SK-N-SH (cell line): Measurements from ENCODE around the gene THSD4. TPM values are rescaled to one million over a fixed set of nuclear protein-coding genes. Genes with fewer than 3 reads are reported as not detected.

ENCODE experiments used
- CTCF ChIA-PET: fragments of 300-600, 350-600 bp; formaldehyde crosslinking; extraction: SDS; loops from one replicate; lab custom pipeline; 2021; lab: Yijun Ruan, JAX
- POLR2A ChIA-PET: fragments of 350-600 bp; sonication (Branson Sonifier 250); formaldehyde crosslinking; extraction: SDS; loops from one replicate; lab custom pipeline; 2020; ENCODE audit warnings: antibody characterized with exemption, inconsistent platforms; lab: Yijun Ruan, JAX
- DNase-seq: peaks from one replicate; pipeline ENCODE4 v3.0.0; 2012
- H2AFZ ChIP-seq: fragments of 200-600 bp; sonication (generic); 2 replicates; pipeline ENCODE4 v1.8.1; 2016; ENCODE audit warnings: antibody characterized with exemption, mild to moderate bottlenecking, low read depth
- H3F3A ChIP-seq: fragments of 200-600 bp; sonication (generic); replicated peaks from 2 replicates; pipeline ENCODE3; 2016; ENCODE audit warnings: antibody characterized with exemption, mild to moderate bottlenecking; ENCODE audit not compliant: insufficient read depth
- H3K27ac ChIP-seq, 2 experiments: fragments of 200-500 bp in 1 of 2; fragments of 200-600 bp in 1 of 2; sonication (Bioruptor generic) in 1 of 2; sonication (generic), shearing (Covaris generic) in 1 of 2; 2 replicates each; pipeline versions ENCODE4 v1.5.1 to v1.6.1; 2014 to 2016; ENCODE audit warnings: low read depth in 2 of 2, inconsistent platforms in 1 of 2, low read length in 1 of 2, mild to moderate bottlenecking in 1 of 2, mixed read lengths in 1 of 2
- H3K27me3 ChIP-seq: fragments of 200-600 bp; sonication (generic), shearing (Covaris generic); 2 replicates; pipeline ENCODE4 v1.6.1; 2016; ENCODE audit warnings: mixed run types; ENCODE audit not compliant: insufficient read depth
- H3K36me3 ChIP-seq, 2 experiments: fragments of 200-500 bp in 1 of 2; fragments of 200-600 bp in 1 of 2; sonication (Bioruptor generic) in 1 of 2; sonication (generic) in 1 of 2; replicated peaks in 1 of 2; 2 replicates each; pipeline versions ENCODE3 to v1.5.1; 2014 to 2016; ENCODE audit warnings: low read length in 1 of 2, mild to moderate bottlenecking in 1 of 2; ENCODE audit not compliant: insufficient read depth in 2 of 2, control insufficient read depth in 1 of 2
- H3K4me1 ChIP-seq, 2 experiments: fragments of 200-500 bp in 1 of 2; fragments of 200-600 bp in 1 of 2; sonication (Bioruptor generic) in 1 of 2; sonication (generic), shearing (Covaris generic) in 1 of 2; 2 replicates each; pipeline versions ENCODE4 v1.5.1 to v1.6.1; 2014 to 2016; ENCODE audit warnings: low read depth in 1 of 2, low read length in 1 of 2, mixed run types in 1 of 2; ENCODE audit not compliant: insufficient read depth in 2 of 2, control insufficient read depth in 1 of 2
- H3K4me2 ChIP-seq: fragments of 200-600 bp; sonication (generic), shearing (Covaris generic); 2 replicates; pipeline ENCODE4 v1.6.1; 2017; ENCODE audit warnings: mixed run types
- H3K4me3 ChIP-seq, 2 experiments: fragments of 200-500 bp in 1 of 2; fragments of 200-600 bp in 1 of 2; sonication (Bioruptor generic) in 1 of 2; sonication (generic), shearing (Covaris generic) in 1 of 2; 2 replicates each; pipeline versions ENCODE4 v1.5.1 to v1.8.1; 2014 to 2016; ENCODE audit warnings: low read depth in 2 of 2, inconsistent platforms in 1 of 2, low read length in 1 of 2, mild to moderate bottlenecking in 1 of 2, mixed read lengths in 1 of 2, moderate library complexity in 1 of 2
- H3K79me2 ChIP-seq: fragments of 200-600 bp; sonication (generic); 2 replicates; pipeline ENCODE4 v1.8.1; 2017; ENCODE audit warnings: mild to moderate bottlenecking; ENCODE audit not compliant: insufficient read depth
- H3K9ac ChIP-seq: fragments of 200-600 bp; sonication (generic); 2 replicates; pipeline ENCODE4 v1.6.1; 2017; ENCODE audit warnings: mixed run types
- H3K9me2 ChIP-seq: fragments of 200-600 bp; sonication (generic); 2 replicates; pipeline ENCODE4 v1.6.1; 2017; ENCODE audit warnings: mixed run types
- H3K9me3 ChIP-seq: fragments of 200-600 bp; sonication (generic); 2 replicates; pipeline ENCODE4 v1.6.1; 2017; ENCODE audit warnings: mixed run types, mild to moderate bottlenecking, moderate library complexity
- H4K20me1 ChIP-seq: fragments of 200-600 bp; sonication (generic); 2 replicates; pipeline ENCODE4 v1.6.1; 2017; ENCODE audit warnings: mild to moderate bottlenecking, mixed run types; ENCODE audit not compliant: insufficient read depth
- CHD2 ChIP-seq: fragments of 150-350 bp; IDR thresholded peaks from 2 replicates; pipeline ENCODE4 v1.6.1; 2018; ENCODE audit warnings: low read length; ENCODE audit not compliant: partially characterized antibody
- ELF1 ChIP-seq: IDR thresholded peaks from 2 replicates; pipeline ENCODE4 v1.4.0; 2012
- EP300 ChIP-seq, 2 experiments: IDR thresholded peaks; 2 replicates each; pipeline versions ENCODE4 v1.4.0 to v1.6.1; 2012; ENCODE audit warnings: borderline replicate concordance in 1 of 2, low read depth in 1 of 2, low read length in 1 of 2
- EZH2phosphoT487 ChIP-seq: fragments of 200-600 bp; sonication (generic); IDR thresholded peaks from 2 replicates; pipeline ENCODE4 v1.6.1; 2017; ENCODE audit warnings: low read depth, mixed run types, mild to moderate bottlenecking, antibody characterized with exemption, moderate library complexity, borderline replicate concordance
- FOSL2 ChIP-seq: IDR thresholded peaks from 2 replicates; pipeline ENCODE4 v1.4.0; 2012; ENCODE audit warnings: low read depth, mild to moderate bottlenecking, moderate library complexity, borderline replicate concordance
- FOXJ3 ChIP-seq: sonication (generic); formaldehyde crosslinking; IDR thresholded peaks from 2 replicates; pipeline ENCODE4 v1.5.1; 2020; ENCODE audit warnings: mild to moderate bottlenecking, missing genetic modification reagents
- GATA2 ChIP-seq: sonication (generic); formaldehyde crosslinking; IDR thresholded peaks from 2 replicates; pipeline ENCODE4 v1.5.0; 2020; ENCODE audit warnings: mild to moderate bottlenecking, missing genetic modification reagents
- JUND ChIP-seq: IDR thresholded peaks from 2 replicates; pipeline ENCODE4 v1.4.0; 2012
- MXI1 ChIP-seq: IDR thresholded peaks from 2 replicates; pipeline ENCODE4 v1.6.1; 2012; ENCODE audit warnings: mild to moderate bottlenecking, low read depth, low read length, improper control_type of control experiment
- POLR2AphosphoS5 ChIP-seq: IDR thresholded peaks from 2 replicates; pipeline ENCODE4 v1.6.1; 2012; ENCODE audit warnings: low read depth, low read length
- RAD21 ChIP-seq: IDR thresholded peaks from 2 replicates; pipeline ENCODE4 v1.6.1; 2012; ENCODE audit warnings: mild to moderate bottlenecking, low read length
- RCOR1 ChIP-seq: fragments of 150-350 bp; IDR thresholded peaks from 2 replicates; pipeline ENCODE4 v1.6.1; 2017; ENCODE audit warnings: antibody characterized with exemption, low read length
- RFX5 ChIP-seq: IDR thresholded peaks from 2 replicates; pipeline ENCODE4 v1.6.1; 2012; ENCODE audit warnings: mild to moderate bottlenecking, improper control_type of control experiment, low read length
- SMC3 ChIP-seq: IDR thresholded peaks from 2 replicates; pipeline ENCODE4 v1.6.1; 2012; ENCODE audit warnings: low read depth, low read length, improper control_type of control experiment
- TAF1 ChIP-seq: IDR thresholded peaks from 2 replicates; pipeline ENCODE4 v1.6.1; 2012; ENCODE audit warnings: low read depth, mild to moderate bottlenecking, low read length, moderate library complexity, borderline replicate concordance
- TCF12 ChIP-seq: IDR thresholded peaks from 2 replicates; pipeline ENCODE4 v1.4.0; 2012
- TEAD4 ChIP-seq: IDR thresholded peaks from 2 replicates; pipeline ENCODE4 v1.4.0; 2012; ENCODE audit warnings: mild to moderate bottlenecking, borderline replicate concordance; ENCODE audit not compliant: insufficient read depth
- YY1 ChIP-seq: IDR thresholded peaks from 2 replicates; pipeline ENCODE4 v1.4.0; 2012; ENCODE audit warnings: low read depth, mild to moderate bottlenecking
- WGBS: methylation state at CpG from one replicate; pipeline ENCODE4 v1.1.6; 2017; ENCODE audit warnings: low lambda C conversion rate; 5-methylcytosine and 5-hydroxymethylcytosine counted together
- polyA plus RNA-seq, 3 experiments: library from polyadenylated mRNA; depleted of rRNA; stranded (reverse); fragments of >200 nt; gene quantifications; 2 replicates each; pipeline ENCODE4 v1.2.3, GENCODE V29; 2012
- TF ChIP-seq, protein P1 (sequence below): fragments of 150-350 bp; IDR thresholded peaks from 2 replicates; pipeline ENCODE4 v1.6.1; 2017; ENCODE audit warnings: antibody characterized with exemption, low read length, low read depth, borderline replicate concordance
- TF ChIP-seq, protein P2 (sequence below): IDR thresholded peaks from 2 replicates; pipeline ENCODE4; 2012
- TF ChIP-seq, protein P3 (sequence below): IDR thresholded peaks from 2 replicates; pipeline ENCODE4 v1.4.0; 2012; ENCODE audit warnings: low read depth, borderline replicate concordance
- TF ChIP-seq, protein P4 (sequence below): IDR thresholded peaks from 2 replicates; pipeline ENCODE4 v1.4.0; 2012; ENCODE audit warnings: low read depth, borderline replicate concordance

The THSD4 gene
- polyA plus RNA-seq, 1 of the 3 experiments (the other 2 are of a cell fraction): 79.1 TPM

DNA sequence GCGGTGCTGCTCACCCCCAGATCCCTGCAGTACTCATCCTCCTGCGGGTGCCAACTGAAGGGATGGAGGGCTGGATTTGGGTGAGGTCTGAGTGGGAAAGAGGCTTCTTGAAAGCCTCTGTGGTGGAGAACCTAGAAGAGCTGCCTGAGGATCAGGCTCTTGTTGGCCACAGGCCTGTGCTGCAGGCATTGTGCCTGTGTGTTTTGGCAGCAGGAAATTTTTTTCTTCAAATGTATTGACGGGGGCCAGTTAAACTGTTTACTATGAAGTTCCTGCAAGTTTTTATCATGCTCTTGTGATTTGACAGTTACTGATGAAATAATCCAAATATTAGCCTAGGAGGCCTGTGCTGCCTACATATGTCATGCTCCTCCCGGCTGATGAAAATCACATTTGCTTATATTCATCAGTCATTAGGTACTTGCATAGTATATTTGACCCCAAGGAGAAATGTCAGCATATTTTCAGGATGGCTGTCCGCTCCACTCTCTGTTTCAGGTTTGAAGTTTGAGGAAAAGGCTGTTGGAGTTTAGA lies 103.1 kb downstream of the THSD4 start:
- POLR2A ChIA-PET: no interaction called here

DNA sequence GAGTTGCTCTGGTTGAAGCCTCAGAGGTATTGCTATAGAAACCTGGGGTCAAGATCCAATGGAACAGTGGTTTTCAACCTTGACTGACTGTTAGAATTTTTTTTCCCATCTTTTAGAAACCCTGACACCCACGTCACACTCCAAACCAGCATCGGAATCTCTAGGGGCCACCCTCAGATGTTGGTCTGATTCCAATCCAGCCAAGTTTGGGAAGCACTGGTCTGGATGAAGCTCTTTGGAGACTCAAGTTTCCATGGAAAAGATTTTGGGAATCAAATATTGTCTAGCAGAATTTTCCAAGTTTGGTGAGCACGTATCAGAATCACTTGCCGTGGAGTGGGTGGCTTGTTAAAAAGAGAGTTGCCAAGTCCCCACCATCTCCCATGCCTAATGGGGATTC lies 103.8 kb downstream of the THSD4 start:
- Histone ChIP-seq H4K20me1 (no peaks in the 10 kb centered on the region), H2AFZ (no peak overlapping the region), H3F3A (no peaks in the 10 kb centered on the region), H3K79me2 (0 out of 2 replicates have a peak, but pooled peaks cover 5% of the 10 kb centered on the region), H3K4me3 (no peak overlapping the region), H3K9me3 (no peaks in the 10 kb centered on the region), H3K27ac (no peak overlapping the region), H3K9me2 (no peaks in the 10 kb centered on the region), H3K27me3 (no peaks in the 10 kb centered on the region), H3K9ac (no peak overlapping the region), H3K36me3 (peaks cover 3 to 17% of the 10 kb centered on the region in 2 experiments), H3K4me1 (no peaks in the 10 kb centered on the region; a peak in 1 of 4 replicates), H3K4me2 (no peak overlapping the region)
- 98% methylated on average over 4 of the region's 4 CpGs for WGBS
- TF ChIP-seq EZH2phosphoT487: no peak
- no peak for TF ChIP-seq POLR2AphosphoS5
- no peak for TF ChIP-seq SMC3
- no peak for TF ChIP-seq FOSL2
- TF ChIP-seq MXI1: no peak
- TF ChIP-seq ELF1: no peak
- TF ChIP-seq, protein P1, sequence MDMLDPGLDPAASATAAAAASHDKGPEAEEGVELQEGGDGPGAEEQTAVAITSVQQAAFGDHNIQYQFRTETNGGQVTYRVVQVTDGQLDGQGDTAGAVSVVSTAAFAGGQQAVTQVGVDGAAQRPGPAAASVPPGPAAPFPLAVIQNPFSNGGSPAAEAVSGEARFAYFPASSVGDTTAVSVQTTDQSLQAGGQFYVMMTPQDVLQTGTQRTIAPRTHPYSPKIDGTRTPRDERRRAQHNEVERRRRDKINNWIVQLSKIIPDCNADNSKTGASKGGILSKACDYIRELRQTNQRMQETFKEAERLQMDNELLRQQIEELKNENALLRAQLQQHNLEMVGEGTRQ: no peak
- TF ChIP-seq, protein P2, sequence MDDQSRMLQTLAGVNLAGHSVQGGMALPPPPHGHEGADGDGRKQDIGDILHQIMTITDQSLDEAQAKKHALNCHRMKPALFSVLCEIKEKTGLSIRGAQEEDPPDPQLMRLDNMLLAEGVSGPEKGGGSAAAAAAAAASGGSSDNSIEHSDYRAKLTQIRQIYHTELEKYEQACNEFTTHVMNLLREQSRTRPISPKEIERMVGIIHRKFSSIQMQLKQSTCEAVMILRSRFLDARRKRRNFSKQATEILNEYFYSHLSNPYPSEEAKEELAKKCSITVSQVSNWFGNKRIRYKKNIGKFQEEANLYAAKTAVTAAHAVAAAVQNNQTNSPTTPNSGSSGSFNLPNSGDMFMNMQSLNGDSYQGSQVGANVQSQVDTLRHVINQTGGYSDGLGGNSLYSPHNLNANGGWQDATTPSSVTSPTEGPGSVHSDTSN: no peak
- no peak for TF ChIP-seq JUND
- TF ChIP-seq, protein P3, sequence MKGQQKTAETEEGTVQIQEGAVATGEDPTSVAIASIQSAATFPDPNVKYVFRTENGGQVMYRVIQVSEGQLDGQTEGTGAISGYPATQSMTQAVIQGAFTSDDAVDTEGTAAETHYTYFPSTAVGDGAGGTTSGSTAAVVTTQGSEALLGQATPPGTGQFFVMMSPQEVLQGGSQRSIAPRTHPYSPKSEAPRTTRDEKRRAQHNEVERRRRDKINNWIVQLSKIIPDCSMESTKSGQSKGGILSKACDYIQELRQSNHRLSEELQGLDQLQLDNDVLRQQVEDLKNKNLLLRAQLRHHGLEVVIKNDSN: no peak
- TF ChIP-seq RFX5: no peak
- no peak for TF ChIP-seq RCOR1
- TF ChIP-seq YY1: no peak
- CTCF ChIA-PET: no interaction called here
- DNase-seq: no peak
- POLR2A ChIA-PET: no interaction called here

More for the DNA sequence above, 103.1 kb downstream of the THSD4 start:
- no peaks in the 10 kb centered on the region for H3K27me3 ChIP-seq
- CTCF ChIA-PET: no interaction called here
- no peak overlapping the region for H3K27ac ChIP-seq
- no peak overlapping the region for H3K4me3 ChIP-seq
- H3K9me2 ChIP-seq: no peaks in the 10 kb centered on the region
- H3K36me3 ChIP-seq: peaks cover 3 to 18% of the 10 kb centered on the region in 2 experiments
- H4K20me1 ChIP-seq: no peaks in the 10 kb centered on the region
- H3K79me2 ChIP-seq: 0 out of 2 replicates have a peak, but pooled peaks cover 5% of the 10 kb centered on the region
- no peak for DNase-seq
- WGBS: 93% methylated on average over 5 of the region's 5 CpGs
- no peaks in the 10 kb centered on the region for H3F3A ChIP-seq
- H3K4me1 ChIP-seq: no peaks in the 10 kb centered on the region; a peak in 1 of 4 replicates
- H2AFZ ChIP-seq: no peak overlapping the region
- no peak for TF ChIP-seq TEAD4
- no peak for TF ChIP-seq TAF1
- TF ChIP-seq ELF1: no peak
- TF ChIP-seq, protein P4, sequence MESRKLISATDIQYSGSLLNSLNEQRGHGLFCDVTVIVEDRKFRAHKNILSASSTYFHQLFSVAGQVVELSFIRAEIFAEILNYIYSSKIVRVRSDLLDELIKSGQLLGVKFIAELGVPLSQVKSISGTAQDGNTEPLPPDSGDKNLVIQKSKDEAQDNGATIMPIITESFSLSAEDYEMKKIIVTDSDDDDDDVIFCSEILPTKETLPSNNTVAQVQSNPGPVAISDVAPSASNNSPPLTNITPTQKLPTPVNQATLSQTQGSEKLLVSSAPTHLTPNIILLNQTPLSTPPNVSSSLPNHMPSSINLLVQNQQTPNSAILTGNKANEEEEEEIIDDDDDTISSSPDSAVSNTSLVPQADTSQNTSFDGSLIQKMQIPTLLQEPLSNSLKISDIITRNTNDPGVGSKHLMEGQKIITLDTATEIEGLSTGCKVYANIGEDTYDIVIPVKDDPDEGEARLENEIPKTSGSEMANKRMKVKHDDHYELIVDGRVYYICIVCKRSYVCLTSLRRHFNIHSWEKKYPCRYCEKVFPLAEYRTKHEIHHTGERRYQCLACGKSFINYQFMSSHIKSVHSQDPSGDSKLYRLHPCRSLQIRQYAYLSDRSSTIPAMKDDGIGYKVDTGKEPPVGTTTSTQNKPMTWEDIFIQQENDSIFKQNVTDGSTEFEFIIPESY: no peak
- TF ChIP-seq JUND: no peak
- no peak for TF ChIP-seq CHD2
- TF ChIP-seq EP300 (IDR thresholded peaks at IDR 0.05; ENCODE audit: borderline replicate concordance in 1 of 2, low read depth in 1 of 2, low read length in 1 of 2): no peak
- TF ChIP-seq, protein P2: no peak
- TF ChIP-seq RAD21: no peak
- TF ChIP-seq, protein P3: no peak
- no peak for TF ChIP-seq GATA2 (CRISPR knock-in tag)
- TF ChIP-seq EZH2phosphoT487: no peak
- TF ChIP-seq TCF12: no peak
- TF ChIP-seq FOXJ3 (CRISPR knock-in tag): no peak
- H3K9me3 ChIP-seq: no peaks in the 10 kb centered on the region
- no peak overlapping the region for H3K9ac ChIP-seq
- H3K4me2 ChIP-seq: no peak overlapping the region
